ENCODE data around the gene SPATA21. TPM values are rescaled to one million over a fixed set of nuclear protein-coding genes. Genes with fewer than 3 reads are reported as not detected.

Gene SPATA21
- total and polyA plus RNA-seq, 2 experiments from 2014 or later = 2.6 TPM; not detected in 1

DNA sequence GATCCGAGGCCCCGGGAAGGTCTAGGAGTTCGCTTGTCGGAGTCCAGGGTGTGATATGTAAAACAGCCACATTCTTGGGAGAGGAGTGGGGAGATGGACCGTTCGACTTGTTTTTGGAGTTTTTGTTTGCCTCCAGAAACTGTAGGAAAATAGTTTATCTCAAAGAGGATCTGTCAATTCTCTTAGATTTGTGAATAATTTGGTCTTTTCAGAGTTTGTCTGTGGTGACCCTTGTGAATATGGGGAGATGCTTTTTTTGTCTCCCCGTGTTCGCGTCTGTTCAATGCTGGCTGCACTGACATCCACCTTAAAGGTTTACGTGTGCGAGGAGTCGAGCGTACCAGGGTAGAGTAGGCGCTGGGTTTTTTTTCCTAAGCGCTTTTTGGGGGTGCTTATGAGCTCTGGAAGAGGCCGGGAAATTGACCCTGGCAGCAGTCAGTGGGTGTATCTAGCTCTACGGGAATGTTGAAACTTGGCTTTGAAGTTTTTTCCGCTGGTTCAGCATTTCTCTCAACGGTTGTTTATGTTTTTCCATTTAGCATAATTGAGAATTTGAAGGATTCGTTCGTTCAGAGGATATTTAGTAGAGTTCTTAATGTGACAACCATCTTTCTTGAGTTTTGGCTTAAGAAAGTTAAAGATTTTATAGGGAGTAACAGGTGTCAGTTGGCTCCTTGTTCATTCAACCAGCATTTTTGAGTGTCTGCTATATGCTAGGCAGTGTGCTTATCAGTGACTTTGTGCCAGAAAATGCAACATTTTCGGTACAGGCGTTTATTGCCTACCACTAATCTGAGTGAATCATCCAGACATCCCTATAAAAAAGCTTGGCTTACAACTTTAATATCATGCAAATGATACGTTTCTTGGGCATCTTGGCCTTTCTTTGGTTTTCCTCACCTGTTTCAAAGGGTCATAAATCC lies 69.0 kb downstream of the SPATA21 start:
- DNase-seq (ENCODE audit: low spot score) (peak; percentile 84), ATAC-seq (peak; percentile 76)
- Mint-ChIP-seq H3K4me1 (peaks cover 15% of the 10 kb centered on the region), H3K27me3 (ENCODE audit: insufficient read depth, low read depth, poor library complexity) (peaks cover 4% of the 10 kb centered on the region), H3K36me3 (ENCODE audit: low read depth) (peaks cover 9% of the 10 kb centered on the region; the same call in 2 of the 3 replicates), H3K27ac (peak overlapping the region; percentile 99), H3K4me3 (peak overlapping the region; percentile 96), H3K9me3 (no peaks in the 10 kb centered on the region; the same call in 2 of the 3 replicates)
- Histone ChIP-seq H2AFZ (no peak overlapping the region), H3F3A (replicated peaks; ENCODE audit: low read depth) (0 out of 2 replicates have a peak, but pooled peaks cover 7% of the 10 kb centered on the region), H3K4me1 (ENCODE audit: insufficient read depth) (peaks cover 13% of the 10 kb centered on the region), H3K27ac (ENCODE audit: low read depth) (peak overlapping the region; percentile 98), H3K9me2 (ENCODE audit: insufficient read depth) (no peaks in the 10 kb centered on the region), H3K36me3 (ENCODE audit: insufficient read depth) (no peaks in the 10 kb centered on the region), H3K79me2 (replicated peaks; ENCODE audit: insufficient read depth) (peaks cover 59% of the 10 kb centered on the region), H3K4me2 (peak overlapping the region; percentile 83), H3K27me3 (ENCODE audit: insufficient read depth) (no peaks in the 10 kb centered on the region), H3K4me3 (peak overlapping the region; percentile 95), H4K20me1 (replicated peaks; ENCODE audit: insufficient read depth) (peaks cover 49% of the 10 kb centered on the region)
- TF ChIP-seq POLR2AphosphoS5 (IDR thresholded peaks at IDR 0.05; ENCODE audit: low read depth) (no peak), EZH2 (IDR thresholded peaks at IDR 0.05; ENCODE audit: low read depth, unreplicated experiment) (no peak), STAT1 (IDR thresholded peaks at IDR 0.05; ENCODE audit: unreplicated experiment) (no peak), ZNF114 (CRISPR knock-in tag; IDR thresholded peaks at IDR 0.05) (no peak)
- TF ChIP-seq, protein P1, sequence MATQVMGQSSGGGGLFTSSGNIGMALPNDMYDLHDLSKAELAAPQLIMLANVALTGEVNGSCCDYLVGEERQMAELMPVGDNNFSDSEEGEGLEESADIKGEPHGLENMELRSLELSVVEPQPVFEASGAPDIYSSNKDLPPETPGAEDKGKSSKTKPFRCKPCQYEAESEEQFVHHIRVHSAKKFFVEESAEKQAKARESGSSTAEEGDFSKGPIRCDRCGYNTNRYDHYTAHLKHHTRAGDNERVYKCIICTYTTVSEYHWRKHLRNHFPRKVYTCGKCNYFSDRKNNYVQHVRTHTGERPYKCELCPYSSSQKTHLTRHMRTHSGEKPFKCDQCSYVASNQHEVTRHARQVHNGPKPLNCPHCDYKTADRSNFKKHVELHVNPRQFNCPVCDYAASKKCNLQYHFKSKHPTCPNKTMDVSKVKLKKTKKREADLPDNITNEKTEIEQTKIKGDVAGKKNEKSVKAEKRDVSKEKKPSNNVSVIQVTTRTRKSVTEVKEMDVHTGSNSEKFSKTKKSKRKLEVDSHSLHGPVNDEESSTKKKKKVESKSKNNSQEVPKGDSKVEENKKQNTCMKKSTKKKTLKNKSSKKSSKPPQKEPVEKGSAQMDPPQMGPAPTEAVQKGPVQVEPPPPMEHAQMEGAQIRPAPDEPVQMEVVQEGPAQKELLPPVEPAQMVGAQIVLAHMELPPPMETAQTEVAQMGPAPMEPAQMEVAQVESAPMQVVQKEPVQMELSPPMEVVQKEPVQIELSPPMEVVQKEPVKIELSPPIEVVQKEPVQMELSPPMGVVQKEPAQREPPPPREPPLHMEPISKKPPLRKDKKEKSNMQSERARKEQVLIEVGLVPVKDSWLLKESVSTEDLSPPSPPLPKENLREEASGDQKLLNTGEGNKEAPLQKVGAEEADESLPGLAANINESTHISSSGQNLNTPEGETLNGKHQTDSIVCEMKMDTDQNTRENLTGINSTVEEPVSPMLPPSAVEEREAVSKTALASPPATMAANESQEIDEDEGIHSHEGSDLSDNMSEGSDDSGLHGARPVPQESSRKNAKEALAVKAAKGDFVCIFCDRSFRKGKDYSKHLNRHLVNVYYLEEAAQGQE (IDR thresholded peaks at IDR 0.05; ENCODE audit: unreplicated experiment) = no peak

DNA sequence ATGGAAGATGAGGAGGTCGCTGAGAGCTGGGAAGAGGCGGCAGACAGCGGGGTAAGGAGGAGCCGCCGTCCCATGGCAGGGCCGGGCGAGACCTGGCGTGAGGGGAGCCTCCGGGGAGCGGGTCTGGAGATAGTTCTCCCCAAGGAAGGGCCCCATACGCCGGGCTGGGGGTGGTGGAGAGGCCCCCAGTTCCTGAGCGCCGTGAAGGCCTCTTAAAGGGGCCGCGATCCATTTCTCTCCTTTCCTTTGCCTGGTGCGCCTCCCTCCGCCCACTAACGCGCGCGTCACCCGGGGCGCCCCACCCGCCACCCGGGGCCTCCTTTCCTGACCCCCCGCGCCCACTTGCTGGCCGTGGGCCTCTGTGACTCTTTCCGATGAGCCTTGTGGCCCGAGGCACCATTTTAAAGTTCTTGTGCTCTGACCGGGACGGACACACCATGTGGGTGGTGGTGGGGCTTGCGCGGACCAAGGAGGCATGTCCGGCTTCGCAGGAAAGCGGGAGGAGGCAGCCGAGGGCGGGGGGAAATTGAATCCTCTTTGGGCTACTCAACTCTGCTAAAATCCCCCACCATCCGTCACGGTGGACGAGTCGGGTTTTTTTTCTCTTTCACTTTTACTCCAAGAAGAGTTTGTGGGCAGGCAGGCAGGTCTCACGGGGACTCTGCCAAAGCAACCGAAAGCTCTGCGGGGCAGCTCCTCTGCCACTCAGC lies 69.8 kb downstream of the SPATA21 start:
- no peaks in the 10 kb centered on the region for H3K27me3 ChIP-seq (ENCODE audit: insufficient read depth)
- peaks cover 50% of the 10 kb centered on the region for H3K79me2 ChIP-seq (replicated peaks; ENCODE audit: insufficient read depth)
- peak overlapping the region; percentile 96 for H3K4me3 Mint-ChIP-seq
- DNase-seq (ENCODE audit: low spot score) (peak; percentile 78), ATAC-seq (peak; percentile 73)
- H3K27ac Mint-ChIP-seq = peak overlapping the region; percentile 99
- H4K20me1 ChIP-seq (replicated peaks; ENCODE audit: insufficient read depth) = peaks cover 43% of the 10 kb centered on the region
- TF ChIP-seq EZH2phosphoT487 (IDR thresholded peaks at IDR 0.05; ENCODE audit: unreplicated experiment) (no peak), JUNB (IDR thresholded peaks at IDR 0.05; ENCODE audit: unreplicated experiment) (no peak), POLR2AphosphoS5 (IDR thresholded peaks at IDR 0.05; ENCODE audit: low read depth) (peak; percentile 85), CREB1 (CRISPR knock-in tag; IDR thresholded peaks at IDR 0.05; ENCODE audit: low read depth) (0 out of 2 replicates have a peak, but pooled peaks have one; percentile 3)
- H3K36me3 ChIP-seq (ENCODE audit: insufficient read depth) = no peaks in the 10 kb centered on the region
- H3K4me1 ChIP-seq (ENCODE audit: insufficient read depth) = peaks cover 13% of the 10 kb centered on the region
- no peaks in the 10 kb centered on the region; the same call in 2 of the 3 replicates for H3K9me3 Mint-ChIP-seq
- H3K27me3 Mint-ChIP-seq (ENCODE audit: insufficient read depth, low read depth, poor library complexity) = peaks cover 4% of the 10 kb centered on the region
- H2AFZ ChIP-seq = no peak overlapping the region
- H3K36me3 Mint-ChIP-seq (ENCODE audit: low read depth) = peaks cover 3% of the 10 kb centered on the region; the same call in 2 of the 3 replicates
- no peaks in the 10 kb centered on the region for H3K9me2 ChIP-seq (ENCODE audit: insufficient read depth)
- H3K4me1 Mint-ChIP-seq = peaks cover 15% of the 10 kb centered on the region
- H3K4me3 ChIP-seq = peak overlapping the region; percentile 95
- H3K4me2 ChIP-seq = peak overlapping the region; percentile 83
- H3K27ac ChIP-seq (ENCODE audit: low read depth) = peak overlapping the region; percentile 98
- 0 out of 2 replicates have a peak, but pooled peaks cover 3% of the 10 kb centered on the region for H3F3A ChIP-seq (replicated peaks; ENCODE audit: low read depth)
